ENCODE data around the gene DDRGK1.

DNA sequence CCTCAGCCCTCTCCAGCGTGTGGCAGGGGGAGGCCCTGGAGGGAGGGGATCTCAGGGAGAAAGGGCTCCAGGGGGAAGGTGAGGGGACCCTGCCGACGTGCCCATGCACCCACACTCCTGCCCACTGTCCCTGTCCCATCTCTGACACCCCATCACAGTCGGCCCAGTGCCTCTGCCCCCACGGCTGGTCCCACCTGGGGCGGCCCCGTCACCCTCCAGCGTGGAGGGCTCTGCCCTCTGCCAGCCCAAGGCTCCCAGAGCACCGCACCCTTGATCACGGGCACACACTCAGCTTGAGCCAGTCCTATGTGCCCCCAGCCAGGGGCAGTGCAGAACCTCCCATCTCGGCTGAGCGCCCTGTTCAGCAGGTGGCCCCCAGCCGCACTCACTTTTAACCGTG, 25.3 kb upstream of the DDRGK1 start:
- TF ChIP-seq POLR2A (IDR thresholded peaks at IDR 0.05; ENCODE audit: low read length): no peak
- no peak for TF ChIP-seq GATA1 (IDR thresholded peaks at IDR 0.05; ENCODE audit: low read depth, low read length)

All from erythroblast (primary cell).